Nephron (organoid): ENCODE results near the gene ZNF541.
"Not testable (repeated sequence)": the region's sequence is repeated elsewhere in the genome, so short reads cannot be mapped to it uniquely, and the experiment has no call there.

Source experiments
- H3K27ac Mint-ChIP-seq, 3 experiments: 2 replicates each; pipeline ENCODE4 v1.8.0; 2020; ENCODE audit warnings: mixed read lengths in 3 of 3, mild to moderate bottlenecking in 2 of 3, moderate library complexity in 1 of 3
- H3K27me3 Mint-ChIP-seq: 2 replicates; pipeline ENCODE4 v1.8.0; 2021; ENCODE audit warnings: low read depth, mild to moderate bottlenecking, moderate library complexity, mixed read lengths
- H3K36me3 Mint-ChIP-seq: 2 replicates; pipeline ENCODE4 v1.8.0; 2020; ENCODE audit warnings: low read depth, mixed read lengths
- H3K4me1 Mint-ChIP-seq: 2 replicates; pipeline ENCODE4 v1.8.0; 2020; ENCODE audit warnings: mixed read lengths
- H3K4me3 Mint-ChIP-seq, 3 experiments: 2 replicates each; pipeline ENCODE4 v1.8.0; 2020; ENCODE audit warnings: mild to moderate bottlenecking in 3 of 3, mixed read lengths in 3 of 3, moderate library complexity in 2 of 3
- H3K9me3 Mint-ChIP-seq: 2 replicates; pipeline ENCODE4 v1.8.0; 2020; ENCODE audit warnings: mixed read lengths
- TF ChIP-seq, protein P1 (sequence below), 3 experiments: fragments of 200-600 bp; sonication (generic); IDR thresholded peaks; one replicate each; pipeline ENCODE4 v1.5.0; 2021; ENCODE audit warnings: antibody characterized with exemption in 3 of 3; ENCODE audit not compliant: unreplicated experiment in 3 of 3

The ZNF541 gene

GRCh38 chr19:47601180-47601904, 28.4 kb upstream of the ZNF541 start:
- H3K27me3 Mint-ChIP-seq, result peaks cover 15% of the 10 kb centered on the region
- peak overlapping the region; percentile 78 to 89 (median 79) for H3K4me3 Mint-ChIP-seq
- TF ChIP-seq, protein P1, sequence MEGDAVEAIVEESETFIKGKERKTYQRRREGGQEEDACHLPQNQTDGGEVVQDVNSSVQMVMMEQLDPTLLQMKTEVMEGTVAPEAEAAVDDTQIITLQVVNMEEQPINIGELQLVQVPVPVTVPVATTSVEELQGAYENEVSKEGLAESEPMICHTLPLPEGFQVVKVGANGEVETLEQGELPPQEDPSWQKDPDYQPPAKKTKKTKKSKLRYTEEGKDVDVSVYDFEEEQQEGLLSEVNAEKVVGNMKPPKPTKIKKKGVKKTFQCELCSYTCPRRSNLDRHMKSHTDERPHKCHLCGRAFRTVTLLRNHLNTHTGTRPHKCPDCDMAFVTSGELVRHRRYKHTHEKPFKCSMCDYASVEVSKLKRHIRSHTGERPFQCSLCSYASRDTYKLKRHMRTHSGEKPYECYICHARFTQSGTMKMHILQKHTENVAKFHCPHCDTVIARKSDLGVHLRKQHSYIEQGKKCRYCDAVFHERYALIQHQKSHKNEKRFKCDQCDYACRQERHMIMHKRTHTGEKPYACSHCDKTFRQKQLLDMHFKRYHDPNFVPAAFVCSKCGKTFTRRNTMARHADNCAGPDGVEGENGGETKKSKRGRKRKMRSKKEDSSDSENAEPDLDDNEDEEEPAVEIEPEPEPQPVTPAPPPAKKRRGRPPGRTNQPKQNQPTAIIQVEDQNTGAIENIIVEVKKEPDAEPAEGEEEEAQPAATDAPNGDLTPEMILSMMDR (IDR thresholded peaks at IDR 0.05; ENCODE audit: unreplicated experiment in 3 of 3), result no peak
- H3K27ac Mint-ChIP-seq, result peak overlapping the region; percentile 74 to 83 (median 77)
- no peaks in the 10 kb centered on the region for H3K36me3 Mint-ChIP-seq
- no peaks in the 10 kb centered on the region for H3K9me3 Mint-ChIP-seq
- H3K4me1 Mint-ChIP-seq, result peaks cover 14% of the 10 kb centered on the region

DNA sequence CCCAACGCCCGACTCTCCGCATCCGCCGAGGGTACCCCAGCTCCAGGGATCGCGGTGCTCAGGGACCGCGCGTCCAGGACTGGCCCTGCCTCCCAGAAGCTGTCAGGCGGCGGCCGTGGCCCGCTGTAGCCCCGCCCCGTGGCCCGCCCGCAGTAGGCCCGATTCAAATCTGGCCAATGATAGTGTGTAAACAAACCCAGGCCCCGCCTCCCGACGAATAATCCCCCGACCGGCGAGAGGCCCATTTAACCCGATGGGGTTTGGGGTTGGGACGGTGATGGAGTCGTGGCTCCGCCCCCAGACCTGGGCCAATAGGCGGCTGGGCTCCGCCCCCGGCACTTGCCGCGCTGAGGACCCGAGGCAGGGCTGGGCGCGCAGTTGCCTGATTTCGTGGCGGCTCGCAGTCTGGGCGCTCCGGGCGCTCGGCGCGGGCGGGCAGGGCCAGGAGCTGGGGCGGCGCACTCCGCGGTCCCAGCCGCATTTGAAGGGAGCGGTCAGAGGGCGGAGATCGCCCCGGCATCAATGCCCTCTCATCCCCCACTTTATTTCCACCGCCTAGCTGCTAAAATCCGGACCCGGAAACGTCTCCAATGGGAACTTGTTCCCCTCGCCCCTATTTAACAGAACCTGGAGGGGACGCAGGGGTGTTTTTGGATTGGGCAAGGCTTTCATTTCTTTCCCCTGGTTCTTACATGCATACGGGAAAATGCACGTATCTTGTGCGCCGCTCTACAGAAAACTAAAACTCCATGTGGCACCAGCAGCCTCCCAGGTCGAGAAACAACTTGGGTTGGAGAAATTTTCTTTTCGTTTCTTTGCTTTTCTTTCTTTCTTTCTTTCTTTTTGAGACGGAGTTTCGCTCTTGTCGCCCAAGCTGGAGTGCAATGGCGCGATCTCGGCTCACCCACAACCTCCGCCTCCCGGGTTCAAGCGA, 27.6 kb upstream of the ZNF541 start:
- Mint-ChIP-seq H3K4me3 (peak overlapping the region; percentile 78 to 89 (median 79)), H3K27me3 (peaks cover 15% of the 10 kb centered on the region), H3K27ac (peak overlapping the region; percentile 74 to 83 (median 77)), H3K4me1 (peaks cover 14% of the 10 kb centered on the region), H3K36me3 (no peaks in the 10 kb centered on the region), H3K9me3 (no peaks in the 10 kb centered on the region)
- TF ChIP-seq, protein P1 (IDR thresholded peaks at IDR 0.05; ENCODE audit: unreplicated experiment in 3 of 3), result no peak

- H3K27me3 Mint-ChIP-seq, result peaks cover 15% of the 10 kb centered on the region
- not testable (repeated sequence) for H3K9me3 Mint-ChIP-seq, H3K36me3 Mint-ChIP-seq
- H3K4me1 Mint-ChIP-seq, result peaks cover 14% of the 10 kb centered on the region
- peak overlapping the region; percentile 70 to 79 (median 77) for H3K27ac Mint-ChIP-seq
- peak overlapping the region; percentile 78 to 89 (median 79) for H3K4me3 Mint-ChIP-seq
Observed at GRCh38 chr19:47599671-47600245, 26.8 kb upstream of the ZNF541 start.

DNA sequence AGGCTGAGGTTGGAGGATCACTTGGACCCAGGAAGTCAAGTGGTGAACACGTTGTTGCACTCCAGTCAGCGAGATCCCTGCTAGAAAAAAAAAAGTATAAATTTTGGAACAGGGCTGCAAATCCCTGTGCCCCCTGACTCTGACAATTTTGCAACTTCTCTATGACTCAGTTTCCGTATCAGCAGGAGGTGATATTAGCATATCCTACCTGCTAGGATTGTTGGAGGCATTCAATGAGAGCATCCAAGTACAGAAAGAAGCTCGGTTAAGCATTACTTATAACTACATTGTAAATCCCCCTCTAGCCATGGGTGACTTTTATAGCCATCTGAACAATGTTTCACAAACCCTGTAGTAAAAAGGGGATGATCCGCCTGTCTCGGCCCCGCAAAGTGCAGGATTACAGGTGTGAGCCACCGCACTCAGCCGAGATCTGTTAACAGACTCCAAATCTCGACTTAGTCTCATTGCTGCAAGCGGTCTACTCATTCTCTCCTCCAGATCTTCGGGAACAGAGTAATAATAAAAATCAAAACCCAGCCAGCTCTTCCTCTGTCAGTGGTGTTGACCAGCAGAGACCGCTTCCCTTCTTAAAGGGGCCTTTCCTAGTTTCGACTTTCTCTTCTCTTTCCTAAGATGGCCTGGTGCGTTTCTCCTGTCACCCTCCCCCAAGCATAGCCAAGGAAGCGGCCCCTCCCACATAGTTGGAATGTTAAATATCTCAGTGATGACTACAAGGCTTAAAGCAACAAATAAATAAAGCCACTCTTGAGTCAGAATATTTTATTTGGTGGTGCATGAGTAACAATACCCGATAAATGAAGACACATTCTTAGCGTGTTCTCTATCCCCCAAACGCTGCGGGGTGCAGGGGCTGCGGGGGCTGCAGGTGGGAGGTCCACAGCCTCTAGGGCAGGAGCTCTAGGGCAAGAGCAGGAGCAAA, 25.7 kb upstream of the ZNF541 start:
- Mint-ChIP-seq H3K9me3 (no peaks in the 10 kb centered on the region), H3K4me3 (peak overlapping the region; percentile 78 to 89 (median 79)), H3K36me3 (no peaks in the 10 kb centered on the region), H3K27me3 (peaks cover 15% of the 10 kb centered on the region), H3K4me1 (peaks cover 14% of the 10 kb centered on the region), H3K27ac (peak overlapping the region; percentile 92 to 95 (median 94))
- TF ChIP-seq, protein P1 (IDR thresholded peaks at IDR 0.05; ENCODE audit: unreplicated experiment in 3 of 3), result no peak

- Mint-ChIP-seq H3K4me1 (peaks cover 14% of the 10 kb centered on the region), H3K27ac (no peak overlapping the region), H3K9me3 (no peaks in the 10 kb centered on the region), H3K27me3 (peaks cover 5% of the 10 kb centered on the region), H3K36me3 (no peaks in the 10 kb centered on the region), H3K4me3 (no peak overlapping the region)
- TF ChIP-seq, protein P1 (IDR thresholded peaks at IDR 0.05; ENCODE audit: unreplicated experiment in 3 of 3), result no peak
Observed at GRCh38 chr19:47595944-47596343, 23.0 kb upstream of the ZNF541 start.
